ENCODE measurements around the gene MRPS9. TPM values are rescaled to one million over a fixed set of nuclear protein-coding genes. Genes with fewer than 3 reads are reported as not detected.

Gene MRPS9
- total RNA-seq, 1 experiment from 2014 or later: 49.7 TPM

GRCh38 chr2:105135436-105135835 is 97.6 kb downstream of the MRPS9 start:
- no peak for DNase-seq (ENCODE audit: low read depth, low spot score)
- no peak overlapping the region for H2AFZ ChIP-seq (ENCODE audit: low read depth, low read length, poor library complexity, severe bottlenecking)
- intact Hi-C loops (cut with micrococcal nuclease): no loop called here
- H3K27me3 ChIP-seq (ENCODE audit: insufficient read depth, low read length): no peaks in the 10 kb centered on the region
- no peak overlapping the region for H3K4me2 ChIP-seq (ENCODE audit: low read length)
- no peak for ATAC-seq
- H4K20me1 ChIP-seq (ENCODE audit: insufficient read depth): no peaks in the 10 kb centered on the region
- no peak overlapping the region for H3K9ac ChIP-seq (ENCODE audit: low read length)
- H3K4me3 ChIP-seq (replicated peaks in 1 of 2; ENCODE audit: low read depth in 1 of 2, low read length in 2 of 2): no peak overlapping the region
- no peaks in the 10 kb centered on the region for H3K79me2 ChIP-seq (ENCODE audit: insufficient read depth, low read length)
- no peaks in the 10 kb centered on the region for H3K36me3 ChIP-seq (ENCODE audit: control insufficient read depth in 1 of 2, insufficient read depth in 2 of 2, low read length in 2 of 2)
- TF ChIP-seq RAD21 (IDR thresholded peaks at IDR 0.05; ENCODE audit: low read depth) (no peak), CBX3 (IDR thresholded peaks at IDR 0.05; ENCODE audit: low read depth) (no peak), JUND (IDR thresholded peaks at IDR 0.05) (no peak), SP1 (IDR thresholded peaks at IDR 0.05; ENCODE audit: low read depth) (no peak), MAX (IDR thresholded peaks at IDR 0.05) (no peak), ZNF274 (IDR thresholded peaks at IDR 0.05; ENCODE audit: low read depth, low read length) (no peak), ZBTB33 (IDR thresholded peaks at IDR 0.05; ENCODE audit: extremely low read depth, insufficient replicate concordance, low read length) (no peak), YY1 (IDR thresholded peaks at IDR 0.05; ENCODE audit: extremely low read depth, insufficient replicate concordance, low read depth, low read length) (no peak), REST (IDR thresholded peaks at IDR 0.05; ENCODE audit: low read depth) (no peak), EZH2phosphoT487 (IDR thresholded peaks at IDR 0.05; ENCODE audit: borderline replicate concordance) (no peak), FOSL1 (IDR thresholded peaks at IDR 0.05; ENCODE audit: low read depth) (no peak), ELF1 (IDR thresholded peaks at IDR 0.05; ENCODE audit: borderline replicate concordance, low read depth) (no peak), ZFX (IDR thresholded peaks at IDR 0.05) (no peak), EGR1 (IDR thresholded peaks at IDR 0.05; ENCODE audit: low read depth) (no peak), TCF7L2 (IDR thresholded peaks at IDR 0.05; ENCODE audit: borderline replicate concordance, extremely low read depth, insufficient read depth, insufficient read length) (no peak), SIN3A (IDR thresholded peaks at IDR 0.05; ENCODE audit: low read depth) (no peak), POLR2A (IDR thresholded peaks at IDR 0.05; ENCODE audit: borderline replicate concordance, extremely low read depth, insufficient read depth, insufficient read length) (no peak), CTCF (IDR thresholded peaks at IDR 0.05 in 2 of 3, conservative IDR thresholded peaks at IDR 0.05 in 1 of 3; ENCODE audit: borderline replicate concordance in 1 of 3, insufficient read depth in 1 of 3, low read depth in 2 of 3, low read length in 2 of 3) (no peak)
- RAD21 ChIA-PET (ENCODE audit: low non-redundant PET in 1 of 2, low total read pairs in 2 of 2, uncharacterized antibody in 2 of 2, unreplicated experiment in 2 of 2): no interaction called here
- CTCF ChIA-PET: no interaction called here
- H3K27ac ChIP-seq (ENCODE audit: low read depth, low read length): no peak overlapping the region
- no peaks in the 10 kb centered on the region for H3K4me1 ChIP-seq (ENCODE audit: control insufficient read depth in 1 of 2, insufficient read depth in 2 of 2, low read length in 2 of 2)
- BruUV-seq (replicated peaks): no TSS peak
- no peaks in the 10 kb centered on the region for H3K9me2 ChIP-seq (ENCODE audit: insufficient read depth)
- POLR2A ChIA-PET: no interaction called here
- H3K9me3 ChIP-seq (ENCODE audit: control insufficient read depth in 1 of 2, insufficient read depth in 1 of 2, low read depth in 1 of 2, low read length in 2 of 2): no peaks in the 10 kb centered on the region
